Measurements from ENCODE around the gene RPEL1. TPM values are rescaled to one million over a fixed set of nuclear protein-coding genes. Genes with fewer than 3 reads are reported as not detected.

The RPEL1 gene
- total RNA-seq, 4 donors from 2014 or later = not detected

DNA sequence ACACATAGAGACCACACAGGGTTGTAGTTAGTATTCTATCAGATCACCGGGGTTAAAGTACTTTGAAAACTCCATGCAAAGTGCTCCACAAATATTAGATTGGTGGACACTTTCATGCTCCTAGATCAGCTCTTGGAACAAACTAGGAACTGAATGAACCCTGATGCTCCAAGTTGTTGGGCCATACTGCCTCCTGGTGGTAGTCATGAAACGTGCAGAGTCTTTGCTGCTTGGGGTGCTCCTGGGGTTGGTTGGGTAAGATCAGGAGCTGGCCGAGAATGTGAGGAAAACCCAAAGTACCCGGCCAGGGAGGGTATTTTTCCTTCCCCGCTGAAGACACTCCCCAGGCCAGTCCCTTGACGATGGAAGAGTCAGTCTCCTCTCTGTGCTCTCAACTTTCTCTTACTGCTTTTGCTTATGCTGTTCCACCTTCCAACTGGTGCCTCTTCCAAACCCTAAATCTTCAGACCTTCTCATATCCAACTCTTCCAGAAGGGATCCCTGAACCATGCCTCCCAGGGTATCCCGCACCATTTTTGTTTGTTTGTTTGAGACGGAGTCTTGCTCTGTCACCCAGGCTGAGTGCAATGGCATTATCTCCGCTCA, 918 bp upstream of the RPEL1 start:
- TF ChIP-seq, protein P1, sequence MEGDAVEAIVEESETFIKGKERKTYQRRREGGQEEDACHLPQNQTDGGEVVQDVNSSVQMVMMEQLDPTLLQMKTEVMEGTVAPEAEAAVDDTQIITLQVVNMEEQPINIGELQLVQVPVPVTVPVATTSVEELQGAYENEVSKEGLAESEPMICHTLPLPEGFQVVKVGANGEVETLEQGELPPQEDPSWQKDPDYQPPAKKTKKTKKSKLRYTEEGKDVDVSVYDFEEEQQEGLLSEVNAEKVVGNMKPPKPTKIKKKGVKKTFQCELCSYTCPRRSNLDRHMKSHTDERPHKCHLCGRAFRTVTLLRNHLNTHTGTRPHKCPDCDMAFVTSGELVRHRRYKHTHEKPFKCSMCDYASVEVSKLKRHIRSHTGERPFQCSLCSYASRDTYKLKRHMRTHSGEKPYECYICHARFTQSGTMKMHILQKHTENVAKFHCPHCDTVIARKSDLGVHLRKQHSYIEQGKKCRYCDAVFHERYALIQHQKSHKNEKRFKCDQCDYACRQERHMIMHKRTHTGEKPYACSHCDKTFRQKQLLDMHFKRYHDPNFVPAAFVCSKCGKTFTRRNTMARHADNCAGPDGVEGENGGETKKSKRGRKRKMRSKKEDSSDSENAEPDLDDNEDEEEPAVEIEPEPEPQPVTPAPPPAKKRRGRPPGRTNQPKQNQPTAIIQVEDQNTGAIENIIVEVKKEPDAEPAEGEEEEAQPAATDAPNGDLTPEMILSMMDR (IDR thresholded peaks at IDR 0.05; ENCODE audit: low read depth) = no peak

DNA sequence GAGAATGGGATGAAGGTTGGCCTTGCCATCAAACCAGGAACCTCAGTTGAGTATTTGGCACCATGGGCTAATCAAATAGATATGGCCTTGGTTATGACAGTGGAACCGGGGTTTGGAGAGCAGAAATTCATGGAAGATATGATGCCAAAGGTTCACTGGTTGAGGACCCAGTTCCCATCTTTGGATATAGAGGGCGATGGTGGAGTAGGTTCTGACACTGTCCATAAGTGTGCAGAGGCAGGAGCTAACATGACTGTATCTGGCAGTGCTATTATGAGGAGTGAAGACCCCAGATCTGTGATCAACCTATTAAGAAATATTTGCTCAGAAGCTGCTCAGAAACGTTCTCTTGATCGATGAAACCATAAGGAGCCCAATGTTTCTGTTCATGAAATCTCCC, 637 bp downstream of the RPEL1 start:
- TF ChIP-seq, protein P1 (IDR thresholded peaks at IDR 0.05; ENCODE audit: low read depth) = no peak

DNA sequence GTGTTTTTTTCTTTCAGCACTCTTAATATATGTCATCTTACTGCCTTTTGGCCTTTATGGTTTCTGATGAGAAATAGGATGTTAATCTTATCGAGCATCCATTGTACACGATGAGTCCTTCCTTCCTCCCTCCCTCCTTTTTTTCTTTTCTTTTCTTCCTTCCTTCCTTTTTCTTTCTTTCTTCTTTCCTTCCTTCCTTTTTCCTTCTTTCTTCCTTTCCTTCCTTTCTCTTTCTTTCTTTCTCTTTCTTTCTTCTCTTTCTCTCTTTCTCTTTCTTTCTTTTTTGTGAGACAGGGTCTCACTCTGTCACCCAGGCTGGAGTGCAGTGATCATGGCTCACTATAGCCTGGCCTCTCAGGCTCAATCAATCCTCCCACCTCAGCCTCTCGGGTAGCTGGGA, 8.4 kb downstream of the RPEL1 start:
- TF ChIP-seq, protein P1 (IDR thresholded peaks at IDR 0.05; ENCODE audit: low read depth) = no peak

DNA sequence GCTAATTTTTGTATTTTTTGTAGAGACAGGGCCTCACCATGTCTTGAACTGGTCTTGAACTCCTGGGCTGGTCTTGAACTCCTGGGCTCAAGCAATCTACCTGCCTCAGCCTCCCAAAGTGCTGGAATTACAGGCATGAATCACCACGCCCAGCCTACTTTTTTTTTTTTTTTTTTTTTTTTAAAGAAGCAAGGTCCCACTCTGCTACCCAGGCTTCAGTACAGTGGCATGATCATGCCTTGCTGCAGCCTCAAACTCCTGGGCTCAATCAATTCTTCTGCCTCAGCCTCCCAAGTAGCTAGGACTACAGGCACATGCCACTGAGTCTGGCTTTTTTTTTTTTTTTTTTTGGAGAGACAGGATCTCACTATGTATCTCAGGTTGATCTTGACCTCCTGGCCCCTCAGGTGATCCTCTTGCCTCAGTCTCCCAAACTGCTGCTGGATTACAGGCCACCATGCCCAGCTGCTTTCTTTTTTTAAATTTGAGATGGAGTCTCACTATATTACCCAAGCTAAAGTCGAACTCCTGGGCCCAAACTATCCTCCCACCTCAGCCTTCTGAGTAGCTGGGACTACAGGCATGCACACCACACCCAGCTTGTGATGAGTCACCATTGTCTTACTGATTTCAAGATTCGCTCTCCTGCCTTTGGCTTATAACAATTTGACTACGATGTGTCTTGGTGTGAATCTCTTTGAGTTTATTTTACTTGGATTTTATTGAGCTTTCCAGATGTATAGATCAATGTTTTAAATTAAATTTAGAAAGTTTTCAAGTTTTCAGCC, 9.0 kb downstream of the RPEL1 start:
- TF ChIP-seq, protein P1 (IDR thresholded peaks at IDR 0.05; ENCODE audit: low read depth) = no peak

DNA sequence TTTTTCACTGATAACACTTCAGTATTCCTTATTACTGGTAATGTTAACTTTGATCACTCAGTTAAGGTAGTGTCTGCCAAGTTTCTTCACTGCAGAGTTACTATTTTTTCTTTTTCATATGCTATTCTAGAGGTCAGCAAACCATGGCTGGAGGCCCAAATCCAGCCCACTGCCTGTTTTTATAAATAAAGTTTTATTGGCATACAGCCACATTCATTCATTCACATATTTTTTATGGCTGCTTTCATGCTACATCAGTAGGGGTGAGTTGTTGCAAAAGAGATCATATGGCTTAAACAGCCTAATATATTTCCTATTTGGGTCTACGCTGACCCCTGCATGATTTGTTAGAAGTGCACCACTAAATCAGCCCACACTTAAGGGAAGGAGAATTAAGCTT, 10.9 kb downstream of the RPEL1 start:
- TF ChIP-seq, protein P1 (IDR thresholded peaks at IDR 0.05; ENCODE audit: low read depth) = no peak

DNA sequence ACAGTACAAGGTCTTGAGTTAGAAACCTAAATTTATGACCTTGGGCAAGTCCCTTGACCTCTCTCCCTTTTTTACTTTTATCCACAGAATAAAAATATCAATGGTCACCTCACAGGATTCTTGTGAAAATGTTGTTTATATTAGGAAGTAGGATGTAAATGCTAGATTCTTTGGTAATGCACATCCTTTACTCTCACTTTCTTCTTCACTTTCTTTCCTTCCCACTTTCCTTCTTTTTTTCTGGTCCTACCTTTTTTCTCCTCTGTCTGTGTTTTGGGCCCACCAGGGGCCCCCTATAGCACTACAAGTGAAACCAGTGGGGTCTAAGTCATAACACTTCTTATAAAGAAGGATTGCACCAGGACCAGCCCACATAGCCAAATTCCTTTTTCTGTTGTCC, 12.1 kb downstream of the RPEL1 start:
- TF ChIP-seq, protein P1 (IDR thresholded peaks at IDR 0.05; ENCODE audit: low read depth) = no peak

DNA sequence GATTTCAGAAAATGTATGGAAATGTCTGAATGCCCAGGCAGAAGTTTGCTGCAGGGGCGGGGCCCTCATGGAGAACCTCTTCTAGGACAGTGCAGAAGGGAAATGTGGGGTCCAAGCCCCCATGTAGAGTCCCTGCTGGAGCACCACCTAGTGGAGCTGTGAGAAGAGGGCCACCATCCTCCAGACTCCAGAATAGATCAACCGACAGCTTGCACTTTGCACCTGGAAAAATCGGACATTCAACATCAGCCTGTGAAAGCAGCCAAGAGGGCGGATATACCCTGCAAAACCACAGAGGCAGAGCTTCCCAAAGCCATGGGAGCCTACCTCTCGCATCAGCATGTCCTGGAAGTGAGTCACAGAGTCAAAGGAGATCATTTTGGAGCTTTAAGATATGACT, 14.3 kb downstream of the RPEL1 start:
- TF ChIP-seq, protein P1 (IDR thresholded peaks at IDR 0.05; ENCODE audit: low read depth) = no peak

Data from subcutaneous adipose tissue (tissue), 4 donors.